Measurements from ENCODE around the gene TAS2R10.

The TAS2R10 gene

DNA sequence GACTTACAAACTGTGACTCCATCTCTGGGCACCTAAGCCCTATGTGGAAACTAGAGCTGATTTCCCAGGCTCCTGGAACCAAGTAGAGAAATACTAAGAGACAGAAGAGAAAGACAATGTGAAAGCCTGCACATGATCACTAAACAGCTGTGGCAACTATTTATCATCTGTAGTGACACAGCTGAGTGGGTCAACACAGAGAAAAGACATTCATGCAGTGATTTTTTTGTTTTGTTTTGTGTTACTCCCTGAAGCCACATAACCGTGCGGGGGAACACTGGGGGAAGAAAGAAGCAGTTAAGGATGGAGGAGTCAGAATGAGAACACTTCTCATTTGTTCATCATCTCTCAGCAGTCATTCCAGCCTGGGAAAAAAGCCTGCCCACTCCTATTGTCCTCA, 21.6 kb upstream of the TAS2R10 start:
- no peaks in the 10 kb centered on the region for H3K36me3 ChIP-seq (ENCODE audit: control insufficient read depth, low read length)
- no peaks in the 10 kb centered on the region for H3K9me2 ChIP-seq (replicated peaks; ENCODE audit: control insufficient read depth, low read length)

DNA sequence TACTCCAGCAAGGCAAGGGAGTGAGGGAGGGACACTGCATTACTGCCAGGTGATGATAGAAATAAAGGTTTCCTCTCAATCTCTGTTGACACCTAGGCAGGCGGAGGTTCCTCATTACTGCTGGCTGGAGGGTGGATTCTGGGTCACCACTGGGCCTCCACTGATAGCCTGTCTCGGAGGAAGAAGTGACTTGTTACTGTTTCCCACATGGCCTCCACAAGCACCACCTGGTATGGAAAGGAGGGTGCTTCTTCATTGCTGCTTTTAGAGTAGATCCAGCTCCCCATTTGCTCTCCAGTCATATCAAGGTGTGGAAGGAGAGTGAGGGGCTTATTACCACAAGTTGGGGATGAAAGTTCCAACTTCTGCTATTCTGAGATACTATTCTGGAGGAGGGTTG, 16.7 kb upstream of the TAS2R10 start:
- TF ChIP-seq, protein P1, sequence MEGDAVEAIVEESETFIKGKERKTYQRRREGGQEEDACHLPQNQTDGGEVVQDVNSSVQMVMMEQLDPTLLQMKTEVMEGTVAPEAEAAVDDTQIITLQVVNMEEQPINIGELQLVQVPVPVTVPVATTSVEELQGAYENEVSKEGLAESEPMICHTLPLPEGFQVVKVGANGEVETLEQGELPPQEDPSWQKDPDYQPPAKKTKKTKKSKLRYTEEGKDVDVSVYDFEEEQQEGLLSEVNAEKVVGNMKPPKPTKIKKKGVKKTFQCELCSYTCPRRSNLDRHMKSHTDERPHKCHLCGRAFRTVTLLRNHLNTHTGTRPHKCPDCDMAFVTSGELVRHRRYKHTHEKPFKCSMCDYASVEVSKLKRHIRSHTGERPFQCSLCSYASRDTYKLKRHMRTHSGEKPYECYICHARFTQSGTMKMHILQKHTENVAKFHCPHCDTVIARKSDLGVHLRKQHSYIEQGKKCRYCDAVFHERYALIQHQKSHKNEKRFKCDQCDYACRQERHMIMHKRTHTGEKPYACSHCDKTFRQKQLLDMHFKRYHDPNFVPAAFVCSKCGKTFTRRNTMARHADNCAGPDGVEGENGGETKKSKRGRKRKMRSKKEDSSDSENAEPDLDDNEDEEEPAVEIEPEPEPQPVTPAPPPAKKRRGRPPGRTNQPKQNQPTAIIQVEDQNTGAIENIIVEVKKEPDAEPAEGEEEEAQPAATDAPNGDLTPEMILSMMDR (IDR thresholded peaks at IDR 0.05; ENCODE audit: low read depth, low read length, poor library complexity, severe bottlenecking): no peak
- TF ChIP-seq EZH2phosphoT487 (IDR thresholded peaks at IDR 0.05; ENCODE audit: borderline replicate concordance, low read length): no peak
- no peak overlapping the region for H3K4me3 ChIP-seq (ENCODE audit: low read length)
- H3F3A ChIP-seq (ENCODE audit: control insufficient read depth, insufficient read depth): no peaks in the 10 kb centered on the region
- no peak overlapping the region for H3K27ac ChIP-seq (ENCODE audit: low read depth, low read length)
- H3K4me2 ChIP-seq (ENCODE audit: low read length): no peak overlapping the region
- no peaks in the 10 kb centered on the region for H3K4me1 ChIP-seq (ENCODE audit: control insufficient read depth, low read length)
- H3K9me2 ChIP-seq (replicated peaks; ENCODE audit: control insufficient read depth, low read length): no peaks in the 10 kb centered on the region
- no peaks in the 10 kb centered on the region for H3K79me2 ChIP-seq (ENCODE audit: control insufficient read depth, low read length)
- no peaks in the 10 kb centered on the region for H4K20me1 ChIP-seq (ENCODE audit: control insufficient read depth, insufficient read depth, low read depth, low read length)
- no peaks in the 10 kb centered on the region for H3K9me3 ChIP-seq (ENCODE audit: control insufficient read depth, insufficient read depth, low read length)
- H3K36me3 ChIP-seq (ENCODE audit: control insufficient read depth, low read length): no peaks in the 10 kb centered on the region
- no peaks in the 10 kb centered on the region for H3K27me3 ChIP-seq (ENCODE audit: control insufficient read depth, low read length)

More for the DNA sequence above, 21.6 kb upstream of the TAS2R10 start:
- Histone ChIP-seq H4K20me1 (ENCODE audit: control insufficient read depth, insufficient read depth, low read depth, low read length) (no peaks in the 10 kb centered on the region), H3K27ac (ENCODE audit: low read depth, low read length) (no peak overlapping the region), H3K79me2 (ENCODE audit: control insufficient read depth, low read length) (no peaks in the 10 kb centered on the region), H3K4me2 (ENCODE audit: low read length) (no peak overlapping the region), H3F3A (ENCODE audit: control insufficient read depth, insufficient read depth) (no peaks in the 10 kb centered on the region), H3K9me3 (ENCODE audit: control insufficient read depth, insufficient read depth, low read length) (no peaks in the 10 kb centered on the region), H3K27me3 (ENCODE audit: control insufficient read depth, low read length) (no peaks in the 10 kb centered on the region), H3K4me1 (ENCODE audit: control insufficient read depth, low read length) (no peaks in the 10 kb centered on the region), H3K4me3 (ENCODE audit: low read length) (no peak overlapping the region)
- no peak for TF ChIP-seq EZH2phosphoT487 (IDR thresholded peaks at IDR 0.05; ENCODE audit: borderline replicate concordance, low read length)
- TF ChIP-seq, protein P1 (IDR thresholded peaks at IDR 0.05; ENCODE audit: low read depth, low read length, poor library complexity, severe bottlenecking): no peak

DNA sequence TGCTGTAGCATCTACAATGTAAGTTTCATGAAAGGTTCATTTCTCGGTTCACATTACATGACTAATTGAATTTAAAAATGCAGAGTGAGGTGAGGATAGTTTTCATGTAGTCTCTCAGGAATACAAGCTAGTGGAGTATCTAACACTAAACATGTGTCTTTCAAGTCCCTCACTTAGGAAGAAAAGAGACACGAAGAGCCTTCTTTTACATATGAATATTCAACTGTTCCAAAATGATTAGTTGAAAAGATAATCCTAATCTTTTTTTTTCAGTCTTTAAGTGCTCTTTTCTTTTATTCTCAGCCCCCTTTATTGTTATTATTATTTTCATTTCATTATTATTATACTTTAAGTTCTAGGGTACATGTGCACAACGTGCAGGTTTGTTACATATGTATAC, 12.3 kb upstream of the TAS2R10 start:
- H3K27ac ChIP-seq (ENCODE audit: low read depth, low read length): no peak overlapping the region
- H3K9me2 ChIP-seq (replicated peaks; ENCODE audit: control insufficient read depth, low read length): no peaks in the 10 kb centered on the region
- no peak overlapping the region for H3K4me2 ChIP-seq (ENCODE audit: low read length)
- H3K4me3 ChIP-seq (ENCODE audit: low read length): no peak overlapping the region
- no peaks in the 10 kb centered on the region for H3K4me1 ChIP-seq (ENCODE audit: control insufficient read depth, low read length)
- no peaks in the 10 kb centered on the region for H3F3A ChIP-seq (ENCODE audit: control insufficient read depth, insufficient read depth)
- H3K36me3 ChIP-seq (ENCODE audit: control insufficient read depth, low read length): no peaks in the 10 kb centered on the region
- H4K20me1 ChIP-seq (ENCODE audit: control insufficient read depth, insufficient read depth, low read depth, low read length): no peaks in the 10 kb centered on the region
- H3K9me3 ChIP-seq (ENCODE audit: control insufficient read depth, insufficient read depth, low read length): no peaks in the 10 kb centered on the region
- H3K27me3 ChIP-seq (ENCODE audit: control insufficient read depth, low read length): no peaks in the 10 kb centered on the region
- TF ChIP-seq EZH2phosphoT487 (IDR thresholded peaks at IDR 0.05; ENCODE audit: borderline replicate concordance, low read length): no peak
- TF ChIP-seq, protein P1 (IDR thresholded peaks at IDR 0.05; ENCODE audit: low read depth, low read length, poor library complexity, severe bottlenecking): no peak
- no peaks in the 10 kb centered on the region for H3K79me2 ChIP-seq (ENCODE audit: control insufficient read depth, low read length)

DNA sequence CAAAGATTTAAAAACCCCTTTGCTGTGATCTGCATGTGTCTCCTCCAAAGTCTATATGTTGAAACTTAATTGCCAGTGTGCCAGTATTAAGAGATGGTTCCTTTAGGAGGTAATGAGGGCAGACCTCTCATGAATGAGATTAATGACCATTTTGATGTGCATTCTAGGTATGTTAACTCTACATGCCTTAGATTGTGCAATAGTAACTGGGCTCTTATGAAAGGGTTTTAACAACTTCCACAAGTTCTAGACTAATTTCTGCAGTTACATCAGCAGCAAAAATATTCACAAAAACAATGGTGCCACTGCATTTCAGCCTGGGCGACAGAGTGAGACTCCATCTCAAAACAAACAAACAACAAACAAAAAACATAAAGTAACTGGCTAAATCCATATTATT, 3.8 kb upstream of the TAS2R10 start:
- no peak overlapping the region for H3K4me3 ChIP-seq (ENCODE audit: low read length)
- no peaks in the 10 kb centered on the region for H3K4me1 ChIP-seq (ENCODE audit: control insufficient read depth, low read length)
- no peaks in the 10 kb centered on the region for H3K36me3 ChIP-seq (ENCODE audit: control insufficient read depth, low read length)
- no peak overlapping the region for H3K27ac ChIP-seq (ENCODE audit: low read depth, low read length)
- no peaks in the 10 kb centered on the region for H3K9me2 ChIP-seq (replicated peaks; ENCODE audit: control insufficient read depth, low read length)
- no peaks in the 10 kb centered on the region for H3K79me2 ChIP-seq (ENCODE audit: control insufficient read depth, low read length)
- H4K20me1 ChIP-seq (ENCODE audit: control insufficient read depth, insufficient read depth, low read depth, low read length): no peaks in the 10 kb centered on the region
- H3F3A ChIP-seq (ENCODE audit: control insufficient read depth, insufficient read depth): no peaks in the 10 kb centered on the region
- H3K4me2 ChIP-seq (ENCODE audit: low read length): no peak overlapping the region
- no peak for TF ChIP-seq EZH2phosphoT487 (IDR thresholded peaks at IDR 0.05; ENCODE audit: borderline replicate concordance, low read length)
- TF ChIP-seq, protein P1 (IDR thresholded peaks at IDR 0.05; ENCODE audit: low read depth, low read length, poor library complexity, severe bottlenecking): no peak
- H3K9me3 ChIP-seq (ENCODE audit: control insufficient read depth, insufficient read depth, low read length): no peaks in the 10 kb centered on the region
- H3K27me3 ChIP-seq (ENCODE audit: control insufficient read depth, low read length): no peaks in the 10 kb centered on the region

Data from DOHH2 (cell line).